Activated T-helper 17 cell treated with anti-CD3 and anti-CD28 coated beads, Interleukin-2, amount 50 U/mL, for 72 hours (primary cell): Measurements from ENCODE around the gene XPR1. TPM values are rescaled to one million over a fixed set of nuclear protein-coding genes. Genes with fewer than 3 reads are reported as not detected.
"Not testable (repeated sequence)": the region's sequence is repeated elsewhere in the genome, so short reads cannot be mapped to it uniquely, and the experiment has no call there.

Experiments used
- ATAC-seq: fragments of 150-1000 bp; cut with Tn5 transposase; replicated peaks from 2 replicates; pipeline ENCODE4 v1.10.0; 2021; ENCODE audit warnings: mild to moderate bottlenecking, moderate library complexity
- H3K27ac Mint-ChIP-seq: one replicate; pipeline ENCODE4 v1.8.0; 2022; ENCODE audit warnings: mixed read lengths
- H3K27me3 Mint-ChIP-seq: one replicate; pipeline ENCODE4 v1.8.0; 2022; ENCODE audit warnings: mixed read lengths
- H3K36me3 Mint-ChIP-seq: one replicate; pipeline ENCODE4 v1.8.0; 2022; ENCODE audit warnings: low read depth, mild to moderate bottlenecking, mixed read lengths
- H3K4me1 Mint-ChIP-seq: one replicate; pipeline ENCODE4 v1.8.0; 2022; ENCODE audit warnings: mixed read lengths
- H3K4me3 Mint-ChIP-seq: one replicate; pipeline ENCODE4 v1.8.0; 2022; ENCODE audit warnings: mild to moderate bottlenecking, mixed read lengths
- H3K9me3 Mint-ChIP-seq: one replicate; pipeline ENCODE4 v1.8.0; 2022; ENCODE audit warnings: mixed read lengths
- total RNA-seq, 2 donors: library from RNA; stranded (reverse); gene quantifications; one replicate each; pipeline ENCODE4 v1.2.3, GENCODE V29; 2022

The XPR1 gene
- total RNA-seq, 2 donors from 2014 or later = 16.4 to 25.4 TPM

DNA sequence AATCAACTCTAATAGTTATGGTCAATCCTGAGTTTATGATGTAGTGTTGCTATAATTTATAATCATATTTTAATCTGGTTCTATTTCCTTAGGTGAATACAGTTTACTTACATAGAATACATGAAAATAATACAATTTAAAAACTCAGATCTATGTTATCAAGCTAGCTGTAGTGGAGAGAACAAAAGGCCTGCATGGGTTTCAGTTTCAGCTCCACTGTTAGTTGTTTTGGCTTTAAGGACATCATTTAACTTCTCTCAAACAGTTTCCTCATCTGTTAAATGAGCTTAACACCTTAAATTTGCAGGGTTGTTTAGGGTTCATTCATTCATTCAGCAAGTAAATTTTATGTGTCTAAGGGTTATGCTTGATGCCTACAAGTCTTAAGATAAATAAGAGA, 182.4 kb downstream of the XPR1 start:
- Mint-ChIP-seq H3K4me1 (peaks cover 4% of the 10 kb centered on the region), H3K27me3 (no peaks in the 10 kb centered on the region), H3K27ac (no peak overlapping the region), H3K4me3 (no peak overlapping the region), H3K36me3 (peaks cover 21% of the 10 kb centered on the region), H3K9me3 (no peaks in the 10 kb centered on the region)
- no peak for ATAC-seq

DNA sequence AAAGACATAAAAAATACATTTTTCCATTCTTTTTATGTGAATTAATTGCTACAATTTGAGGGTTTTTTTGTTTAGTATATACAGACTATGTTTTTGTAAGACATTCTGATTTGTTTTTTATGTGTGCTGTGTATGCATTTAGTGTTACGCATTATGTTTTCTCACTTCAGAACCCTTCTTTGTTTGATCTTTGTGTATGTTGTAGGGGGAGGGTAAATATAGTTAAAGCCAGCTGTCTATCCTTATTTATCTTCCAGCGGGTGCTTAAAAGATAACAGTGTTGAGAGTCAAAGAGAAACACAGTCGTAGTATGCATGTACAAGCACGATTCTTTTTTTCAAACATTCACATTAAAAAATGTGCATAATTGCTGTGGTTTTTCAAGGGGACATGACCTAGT, 183.4 kb downstream of the XPR1 start:
- Mint-ChIP-seq H3K27me3 (no peaks in the 10 kb centered on the region), H3K4me1 (peaks cover 4% of the 10 kb centered on the region), H3K36me3 (peaks cover 23% of the 10 kb centered on the region), H3K9me3 (no peaks in the 10 kb centered on the region), H3K27ac (no peak overlapping the region), H3K4me3 (no peak overlapping the region)
- ATAC-seq = no peak

DNA sequence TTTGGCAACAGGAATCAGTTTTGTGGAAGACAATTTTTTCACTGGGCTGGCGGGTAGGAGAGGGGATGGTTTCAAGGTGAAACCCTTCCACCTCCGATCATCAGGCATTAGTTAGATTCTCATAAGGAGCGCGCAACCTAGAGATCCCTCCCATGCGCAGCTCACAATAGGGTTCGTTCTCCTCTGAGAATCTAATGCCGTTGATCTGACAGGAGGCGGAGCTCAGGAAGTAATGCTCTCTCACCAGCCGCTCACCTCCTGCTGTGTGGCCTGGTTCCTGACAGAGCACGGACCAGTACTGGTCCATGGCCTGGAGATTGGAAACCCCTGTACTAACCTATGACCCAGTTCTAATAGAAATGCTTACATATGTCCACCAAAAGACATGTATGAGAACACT, 184.3 kb downstream of the XPR1 start:
- ATAC-seq = no peak
- H3K4me1 Mint-ChIP-seq = peaks cover 4% of the 10 kb centered on the region
- H3K27me3 Mint-ChIP-seq = no peaks in the 10 kb centered on the region
- no peak overlapping the region for H3K27ac Mint-ChIP-seq
- no peaks in the 10 kb centered on the region for H3K9me3 Mint-ChIP-seq
- H3K4me3 Mint-ChIP-seq = no peak overlapping the region
- H3K36me3 Mint-ChIP-seq = peaks cover 32% of the 10 kb centered on the region

DNA sequence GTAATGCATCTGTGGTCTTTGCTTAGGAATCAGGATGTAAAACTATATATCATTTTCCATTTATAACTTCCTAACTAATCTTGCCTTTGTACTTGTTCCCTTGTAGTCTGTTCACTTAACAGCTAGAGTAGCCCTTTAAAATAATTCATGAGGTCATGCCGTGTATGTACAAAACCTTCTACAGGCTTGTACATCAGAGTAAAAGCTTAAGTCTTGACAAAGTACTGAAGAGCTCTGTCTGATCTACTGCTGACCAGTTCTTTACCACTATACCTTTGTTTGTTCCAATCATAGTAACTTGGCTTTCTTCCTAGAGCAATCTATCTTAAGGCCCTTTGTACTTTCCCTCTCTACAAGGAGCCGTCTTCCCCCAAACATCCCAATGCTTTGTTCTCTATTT, 190.1 kb downstream of the XPR1 start:
- peaks cover 31% of the 10 kb centered on the region for H3K36me3 Mint-ChIP-seq

DNA sequence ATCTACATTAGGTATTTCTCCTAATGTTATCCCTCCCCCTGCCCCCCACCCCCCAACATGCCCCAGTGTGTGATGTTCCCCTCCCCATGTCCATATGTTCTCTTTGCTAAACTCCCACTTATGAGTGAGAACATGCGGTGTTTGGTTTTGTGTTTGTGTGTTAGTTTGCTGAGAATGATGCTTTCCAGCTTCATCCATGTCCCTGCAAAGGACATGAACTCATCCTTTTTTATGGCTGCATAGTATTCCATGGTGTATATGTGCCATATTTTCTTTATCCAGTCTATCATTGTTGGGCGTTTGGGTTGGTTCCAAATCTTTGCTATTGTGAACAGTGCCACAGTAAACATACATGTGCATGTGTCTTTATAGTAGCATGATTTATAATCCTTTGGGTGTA, 199.7 kb downstream of the XPR1 start:
- H3K9me3 Mint-ChIP-seq, H3K27ac Mint-ChIP-seq, ATAC-seq, H3K4me3 Mint-ChIP-seq, H3K4me1 Mint-ChIP-seq, H3K27me3 Mint-ChIP-seq: not testable (repeated sequence)
- H3K36me3 Mint-ChIP-seq = peaks cover 84% of the 10 kb centered on the region

More for the DNA sequence above, 190.1 kb downstream of the XPR1 start:
- Mint-ChIP-seq H3K27ac (peak overlapping the region; percentile 4), H3K9me3 (no peaks in the 10 kb centered on the region), H3K4me3 (no peak overlapping the region), H3K4me1 (no peaks in the 10 kb centered on the region), H3K27me3 (no peaks in the 10 kb centered on the region)
- no peak for ATAC-seq

DNA sequence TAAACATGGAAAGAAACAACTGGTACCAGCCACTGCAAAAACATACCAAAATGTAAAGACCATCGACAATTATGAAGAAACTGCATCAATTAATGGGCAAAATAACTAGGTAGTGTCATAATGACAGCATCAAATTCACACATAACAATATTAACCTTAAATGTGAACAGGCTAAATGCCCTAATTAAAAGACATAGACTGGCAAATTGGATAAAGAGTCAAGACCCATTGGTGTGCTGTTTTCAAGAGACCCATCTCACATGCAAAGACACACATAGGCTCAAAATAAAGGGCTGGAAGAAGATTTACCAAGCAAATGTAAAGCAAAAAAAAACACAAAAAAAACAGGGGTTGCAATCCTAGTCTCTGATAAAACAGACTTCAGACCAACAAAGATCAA, 201.4 kb downstream of the XPR1 start:
- not testable (repeated sequence) for H3K9me3 Mint-ChIP-seq, ATAC-seq, H3K27me3 Mint-ChIP-seq, H3K4me1 Mint-ChIP-seq, H3K4me3 Mint-ChIP-seq, H3K27ac Mint-ChIP-seq
- peaks cover 93% of the 10 kb centered on the region for H3K36me3 Mint-ChIP-seq

DNA sequence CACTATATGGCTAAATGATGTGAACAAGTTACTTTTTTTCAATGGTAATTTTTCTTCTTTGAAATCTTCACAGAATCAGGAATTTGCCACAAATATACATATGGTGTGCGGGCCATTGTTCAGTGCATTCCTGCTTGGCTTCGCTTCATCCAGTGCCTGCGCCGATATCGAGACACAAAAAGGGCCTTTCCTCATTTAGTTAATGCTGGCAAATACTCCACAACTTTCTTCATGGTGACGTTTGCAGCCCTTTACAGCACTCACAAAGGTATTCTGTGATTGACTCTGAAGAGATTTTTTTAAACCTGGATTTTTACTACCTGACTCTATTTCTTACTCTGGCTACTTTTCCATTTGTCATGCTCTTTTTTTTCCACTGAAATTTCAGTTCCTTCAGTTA, 204.6 kb downstream of the XPR1 start:
- Mint-ChIP-seq H3K27me3 (no peaks in the 10 kb centered on the region), H3K36me3 (peaks cover 74% of the 10 kb centered on the region), H3K27ac (no peak overlapping the region), H3K4me1 (peaks cover 6% of the 10 kb centered on the region), H3K9me3 (no peaks in the 10 kb centered on the region), H3K4me3 (no peak overlapping the region)
- ATAC-seq = no peak

DNA sequence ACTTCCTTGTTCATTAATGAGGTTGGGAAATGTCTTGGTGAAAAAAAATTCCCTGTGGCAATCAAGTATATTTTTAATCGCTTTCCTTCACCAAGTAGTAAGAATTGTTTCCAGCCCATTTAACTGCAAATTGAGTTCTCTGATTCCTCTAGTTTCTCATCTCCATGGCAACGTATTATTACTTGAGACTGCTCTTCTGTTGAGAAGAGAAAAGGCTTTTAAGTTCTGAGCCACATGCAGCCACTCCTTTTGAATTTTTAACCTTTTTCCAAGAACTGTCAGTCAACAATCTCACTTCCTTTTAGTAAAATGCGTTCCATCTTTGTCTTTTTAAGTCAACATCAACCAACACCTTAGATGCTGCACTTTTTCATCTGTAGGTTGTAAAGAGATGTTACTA, 205.2 kb downstream of the XPR1 start:
- no peaks in the 10 kb centered on the region for H3K27me3 Mint-ChIP-seq
- H3K4me3 Mint-ChIP-seq = no peak overlapping the region
- no peak for ATAC-seq
- H3K27ac Mint-ChIP-seq = no peak overlapping the region
- peaks cover 6% of the 10 kb centered on the region for H3K4me1 Mint-ChIP-seq
- peaks cover 68% of the 10 kb centered on the region for H3K36me3 Mint-ChIP-seq
- H3K9me3 Mint-ChIP-seq = no peaks in the 10 kb centered on the region

DNA sequence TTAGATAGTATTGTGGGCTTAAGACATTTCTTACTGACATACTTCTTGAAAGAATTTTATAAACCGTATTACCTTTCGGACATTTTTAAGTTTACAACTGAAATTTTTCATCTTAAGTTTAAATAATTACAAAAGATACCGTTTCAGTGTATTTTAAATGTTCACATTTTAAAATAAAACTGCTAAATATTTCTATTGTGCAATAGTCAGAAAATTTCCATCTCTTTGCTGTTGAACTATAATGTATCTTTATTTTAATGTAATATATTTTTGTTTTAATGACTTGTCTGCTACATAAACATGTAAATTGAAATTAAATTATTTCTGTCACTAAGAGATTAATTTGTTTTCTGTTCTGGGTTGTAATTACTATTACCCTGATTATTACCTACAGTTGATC, 206.7 kb downstream of the XPR1 start:
- Mint-ChIP-seq H3K9me3 (no peaks in the 10 kb centered on the region), H3K36me3 (peaks cover 53% of the 10 kb centered on the region), H3K4me3 (no peak overlapping the region), H3K27me3 (no peaks in the 10 kb centered on the region), H3K27ac (no peak overlapping the region), H3K4me1 (peaks cover 6% of the 10 kb centered on the region)
- ATAC-seq = no peak

DNA sequence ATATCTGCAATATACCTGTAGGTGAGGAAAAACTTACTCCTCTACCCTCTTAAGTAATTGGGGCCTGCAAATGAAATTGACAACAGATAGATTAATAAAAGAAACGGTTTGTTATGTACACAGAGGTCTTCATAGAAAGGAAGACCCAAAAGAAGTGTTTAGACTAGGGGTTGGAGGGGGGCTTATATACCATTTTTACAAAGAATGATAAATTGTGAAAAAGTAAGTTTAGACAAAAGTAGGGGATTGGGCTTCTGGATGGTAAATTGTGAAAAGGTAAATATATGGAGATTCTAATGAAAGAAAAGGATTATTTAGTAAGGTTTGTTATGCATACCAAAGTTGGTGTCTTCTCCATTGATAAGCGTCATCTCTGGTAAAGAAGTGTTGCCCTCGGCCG, 207.7 kb downstream of the XPR1 start:
- Mint-ChIP-seq H3K36me3 (peaks cover 43% of the 10 kb centered on the region), H3K4me3 (no peak overlapping the region), H3K27me3 (no peaks in the 10 kb centered on the region), H3K4me1 (peaks cover 6% of the 10 kb centered on the region), H3K27ac (no peak overlapping the region), H3K9me3 (no peaks in the 10 kb centered on the region)
- ATAC-seq = no peak

DNA sequence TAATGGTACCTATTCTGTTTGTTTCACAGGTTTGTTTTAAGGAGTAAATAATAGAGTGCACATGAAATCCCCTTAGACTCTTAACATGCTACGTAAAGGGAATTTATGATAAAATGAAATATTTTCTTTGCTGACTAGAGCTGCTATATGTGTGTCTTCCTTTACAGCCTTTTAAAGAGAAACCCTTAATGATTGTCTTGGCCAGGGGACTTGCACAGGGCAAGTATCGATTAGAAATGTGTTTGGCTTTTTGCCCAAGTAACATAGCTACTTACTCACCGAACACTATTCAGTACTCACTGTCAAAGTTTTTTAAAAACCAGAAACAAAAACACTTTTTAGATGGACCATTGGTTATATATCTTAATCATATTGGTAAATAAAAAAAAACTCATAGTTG, 209.6 kb downstream of the XPR1 start:
- Mint-ChIP-seq H3K4me1 (peaks cover 6% of the 10 kb centered on the region), H3K27me3 (no peaks in the 10 kb centered on the region), H3K36me3 (peaks cover 24% of the 10 kb centered on the region), H3K9me3 (no peaks in the 10 kb centered on the region), H3K27ac (no peak overlapping the region), H3K4me3 (no peak overlapping the region)
- no peak for ATAC-seq

DNA sequence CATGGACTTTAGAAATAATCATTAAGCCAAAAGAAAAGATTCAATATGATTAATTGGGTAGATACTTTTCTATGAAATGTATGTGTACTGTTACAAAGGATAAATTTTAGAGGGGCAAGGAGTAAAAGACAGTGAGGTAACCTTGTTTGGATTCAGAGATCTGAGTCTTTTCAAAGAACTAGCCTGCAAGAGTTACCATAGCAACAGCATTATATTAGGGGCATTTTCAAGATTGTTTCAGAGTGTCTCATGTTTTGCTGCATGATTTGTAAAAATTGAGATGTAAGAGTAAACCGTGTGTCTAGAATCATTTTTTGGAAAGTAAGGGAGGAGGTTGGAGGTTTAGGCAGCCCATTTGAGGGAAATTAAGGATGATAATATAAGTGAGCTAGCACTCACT, 210.2 kb downstream of the XPR1 start:
- no peaks in the 10 kb centered on the region for H3K4me1 Mint-ChIP-seq
- H3K36me3 Mint-ChIP-seq = peaks cover 24% of the 10 kb centered on the region
- no peak overlapping the region for H3K27ac Mint-ChIP-seq
- no peak for ATAC-seq
- H3K27me3 Mint-ChIP-seq = no peaks in the 10 kb centered on the region
- no peak overlapping the region for H3K4me3 Mint-ChIP-seq
- no peaks in the 10 kb centered on the region for H3K9me3 Mint-ChIP-seq

DNA sequence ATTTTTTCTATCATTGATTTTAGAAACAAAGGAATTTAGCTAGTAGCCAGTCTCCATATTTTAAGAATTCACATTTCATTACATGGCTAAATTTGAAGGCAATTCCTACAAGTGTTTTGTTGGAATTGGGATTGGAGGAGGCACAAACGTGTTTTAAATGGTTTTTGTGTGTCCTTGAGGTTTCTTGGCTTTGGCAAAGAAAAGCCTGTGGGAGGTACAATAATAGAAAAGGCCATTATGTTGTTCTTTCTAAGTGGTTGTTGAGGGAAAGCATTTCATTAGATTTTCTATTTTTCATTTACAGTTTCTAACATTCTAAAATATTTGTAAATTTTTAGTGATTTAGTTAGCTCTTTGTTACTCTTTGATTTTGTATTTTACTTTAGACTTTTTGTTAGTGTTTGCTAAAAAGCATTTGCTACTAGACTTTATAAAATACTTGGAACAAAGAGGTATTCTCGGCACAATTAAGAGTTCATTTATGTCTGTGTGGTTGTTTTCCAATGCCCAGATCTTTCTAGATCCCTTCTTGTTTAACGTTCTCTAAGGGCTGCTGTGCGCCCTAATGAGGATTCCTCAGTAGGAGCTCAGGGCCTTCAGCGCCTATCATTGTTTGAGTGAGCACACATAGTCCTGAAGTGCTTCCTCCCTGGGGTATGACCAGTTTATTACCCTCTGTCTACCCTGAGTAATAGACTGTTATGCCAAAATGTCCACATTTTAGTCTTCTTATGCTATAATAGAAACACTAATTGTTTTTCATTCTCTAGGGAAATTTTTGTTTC, 210.9 kb downstream of the XPR1 start:
- no peaks in the 10 kb centered on the region for H3K9me3 Mint-ChIP-seq
- H3K36me3 Mint-ChIP-seq = peaks cover 25% of the 10 kb centered on the region
- H3K4me1 Mint-ChIP-seq = no peaks in the 10 kb centered on the region
- no peak for ATAC-seq
- H3K27ac Mint-ChIP-seq = no peak overlapping the region
- H3K4me3 Mint-ChIP-seq = no peak overlapping the region
- no peaks in the 10 kb centered on the region for H3K27me3 Mint-ChIP-seq

DNA sequence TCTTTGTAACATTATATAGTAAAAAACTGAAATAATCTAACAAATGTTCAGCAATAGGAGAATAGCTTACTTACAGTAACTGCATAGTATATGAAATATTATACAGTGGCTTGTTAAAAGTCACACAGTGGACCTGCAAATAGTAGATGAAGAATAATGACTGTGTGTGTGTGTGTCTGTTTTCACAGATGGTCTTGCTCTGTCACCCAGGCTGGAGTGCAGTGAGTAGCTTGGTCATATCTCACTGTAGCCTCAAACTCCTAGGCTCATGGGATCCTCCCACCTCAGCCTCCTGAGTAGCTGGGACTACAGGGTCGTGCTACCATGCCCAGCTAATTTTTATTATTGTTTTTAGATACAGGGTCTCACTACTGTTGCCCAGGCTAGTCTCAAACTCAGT, 213.5 kb downstream of the XPR1 start:
- Mint-ChIP-seq H3K27me3 (no peaks in the 10 kb centered on the region), H3K4me3 (no peak overlapping the region), H3K9me3 (no peaks in the 10 kb centered on the region), H3K4me1 (no peaks in the 10 kb centered on the region), H3K27ac (no peak overlapping the region), H3K36me3 (peaks cover 17% of the 10 kb centered on the region)
- no peak for ATAC-seq

DNA sequence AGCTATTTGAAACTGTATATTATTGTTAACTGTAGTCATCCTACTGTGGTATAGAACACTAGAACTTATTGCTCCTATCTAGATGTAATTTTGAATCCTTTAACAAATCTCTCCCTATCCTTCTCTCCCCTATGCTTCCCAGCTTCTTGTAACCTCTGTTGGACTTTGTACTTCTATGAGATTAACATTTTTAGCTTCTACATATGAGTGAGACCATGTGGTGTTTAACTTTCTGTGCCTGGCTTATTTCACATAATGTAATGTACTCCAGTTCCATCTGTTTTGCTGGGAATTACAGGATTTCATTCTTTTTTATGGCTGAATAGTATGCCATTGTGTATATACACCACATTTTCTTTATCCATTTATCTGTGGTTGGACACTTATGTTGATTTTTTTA, 216.4 kb downstream of the XPR1 start:
- no peak overlapping the region for H3K27ac Mint-ChIP-seq
- no peak for ATAC-seq
- peaks cover 13% of the 10 kb centered on the region for H3K4me1 Mint-ChIP-seq

More for the DNA sequence above, 216.4 kb downstream of the XPR1 start:
- H3K4me3 Mint-ChIP-seq = no peak overlapping the region
- no peaks in the 10 kb centered on the region for H3K27me3 Mint-ChIP-seq
- peaks cover 23% of the 10 kb centered on the region for H3K36me3 Mint-ChIP-seq
- H3K9me3 Mint-ChIP-seq = no peaks in the 10 kb centered on the region
